ENCODE data around the gene CNFN.

The CNFN gene, protein sequence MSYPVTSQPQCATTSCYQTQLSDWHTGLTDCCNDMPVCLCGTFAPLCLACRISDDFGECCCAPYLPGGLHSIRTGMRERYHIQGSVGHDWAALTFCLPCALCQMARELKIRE
- total RNA-seq, result 0 to 0.09 (median 0) reads per million in 17 experiments

DNA sequence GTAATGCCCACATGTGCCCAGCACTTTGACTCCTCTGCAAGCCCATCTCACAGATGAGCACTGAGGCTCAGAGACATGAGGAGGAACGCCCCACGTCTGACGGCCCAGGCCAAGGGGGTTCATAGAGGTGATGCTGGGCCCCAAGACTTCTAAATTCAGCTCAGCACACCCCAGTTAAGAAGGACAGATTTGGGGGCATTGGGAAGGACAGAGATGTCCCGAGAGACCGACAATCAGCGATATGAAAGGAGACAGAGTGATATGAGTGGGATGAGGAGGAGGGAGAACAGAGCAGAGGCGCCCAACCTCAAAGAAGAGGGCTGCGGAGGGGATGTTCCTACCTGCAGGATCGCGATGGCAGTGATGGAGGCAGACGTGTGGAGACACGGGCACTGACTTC, at the start of gene CNFN:
TSS of gene CNFN (minus strand) at position 399 of the 400 bp plus-strand sequence. CDS start 1,260 bp downstream, outside the sequence.
- DNase-seq, result no peak

DNA sequence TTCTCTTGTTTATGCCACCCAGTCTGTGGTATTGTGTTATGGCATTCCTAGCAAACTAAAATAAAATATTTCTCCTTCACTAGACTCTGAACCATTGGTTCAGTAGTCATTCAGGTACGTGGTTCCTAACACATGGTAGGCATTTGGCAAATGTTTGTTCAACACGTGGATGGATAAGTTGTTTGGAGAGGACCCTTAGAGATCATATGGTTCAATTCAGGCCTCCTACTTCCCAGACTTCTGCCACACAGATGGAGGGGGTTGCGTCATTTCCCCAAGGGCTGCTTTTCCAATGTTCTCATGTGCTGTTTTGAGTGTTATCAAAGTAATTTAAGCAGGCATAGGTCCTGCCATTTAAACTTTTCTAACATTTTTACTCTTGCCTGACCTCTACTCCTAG, 45.9 kb upstream of the CNFN start:
- DNase-seq, result no peak

DNA sequence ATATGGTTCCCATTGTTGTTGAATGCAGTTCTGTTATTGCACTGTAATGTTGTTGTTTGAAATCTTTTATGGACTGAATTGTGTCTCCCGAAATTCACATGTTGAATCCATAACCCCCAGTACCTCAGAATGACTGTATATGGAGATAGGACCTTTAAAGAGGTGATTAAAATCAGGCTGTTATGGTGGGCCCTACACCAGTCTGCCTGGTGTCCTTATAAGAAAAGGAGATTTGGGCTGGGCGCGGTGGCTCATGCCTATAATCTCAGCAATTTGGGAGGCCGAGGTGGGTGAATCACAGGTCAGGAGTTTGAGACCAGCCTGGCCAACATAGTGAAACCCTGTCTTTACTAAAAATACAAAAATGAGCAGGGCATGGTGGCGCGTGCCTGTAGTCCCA, 45.2 kb upstream of the CNFN start:
- no peak for DNase-seq

DNA sequence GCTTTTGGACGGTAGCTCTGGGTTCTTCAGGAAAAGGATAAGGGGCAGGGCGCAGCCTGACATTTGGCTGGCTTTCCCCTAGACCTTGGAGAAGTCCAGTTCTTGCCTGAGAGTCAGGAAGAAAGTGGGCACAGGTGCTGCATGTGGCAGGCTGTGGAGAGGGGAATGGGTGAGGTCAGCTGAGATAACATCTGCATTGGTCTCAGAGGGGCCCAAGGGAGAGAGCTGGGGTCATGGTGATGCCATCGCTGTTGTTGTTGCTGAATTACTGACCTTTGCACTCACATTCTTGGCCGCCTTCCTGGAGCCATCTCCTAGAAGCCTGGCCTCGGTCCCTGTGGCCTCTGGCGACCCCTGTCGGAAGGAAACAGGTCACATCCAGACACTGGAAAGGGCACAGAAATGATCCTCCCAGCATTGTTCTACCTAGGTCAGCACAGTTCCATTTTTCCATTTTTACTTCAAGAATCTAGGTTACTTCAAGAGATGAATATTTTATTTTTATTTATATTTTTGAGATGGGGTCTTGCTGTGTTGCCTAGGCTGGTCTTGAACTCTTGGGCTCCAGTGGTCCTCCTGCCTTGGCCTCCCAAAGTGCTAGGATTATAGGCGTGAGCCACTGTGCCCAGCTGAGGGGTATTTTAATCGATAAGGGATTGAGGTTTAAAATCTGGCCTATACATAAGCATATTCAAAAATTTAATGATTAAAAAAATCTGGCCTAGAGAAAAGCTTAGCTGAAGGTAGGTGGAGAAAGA, 43.6 kb upstream of the CNFN start:
- DNase-seq, result peak; percentile 56 to 78 (median 68)

DNA sequence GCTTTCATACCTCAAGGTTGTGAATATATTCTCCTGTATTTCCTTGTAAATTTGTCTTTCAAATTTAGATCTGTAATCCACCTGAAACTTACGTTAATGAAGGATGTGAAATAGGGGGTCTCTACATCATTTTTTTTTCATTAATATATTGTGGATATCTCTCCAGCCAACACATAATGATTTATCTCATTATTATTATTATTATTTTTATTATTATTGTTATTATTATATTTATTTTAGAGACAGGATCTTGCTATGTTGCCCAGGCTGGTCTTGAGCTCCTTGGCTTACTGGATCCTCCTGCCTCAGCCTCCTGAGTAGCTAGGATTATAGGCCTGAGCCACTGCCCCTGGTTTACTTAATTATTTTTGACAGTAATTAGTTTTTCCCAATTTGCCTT, 41.4 kb upstream of the CNFN start:
- no peak for DNase-seq

DNA sequence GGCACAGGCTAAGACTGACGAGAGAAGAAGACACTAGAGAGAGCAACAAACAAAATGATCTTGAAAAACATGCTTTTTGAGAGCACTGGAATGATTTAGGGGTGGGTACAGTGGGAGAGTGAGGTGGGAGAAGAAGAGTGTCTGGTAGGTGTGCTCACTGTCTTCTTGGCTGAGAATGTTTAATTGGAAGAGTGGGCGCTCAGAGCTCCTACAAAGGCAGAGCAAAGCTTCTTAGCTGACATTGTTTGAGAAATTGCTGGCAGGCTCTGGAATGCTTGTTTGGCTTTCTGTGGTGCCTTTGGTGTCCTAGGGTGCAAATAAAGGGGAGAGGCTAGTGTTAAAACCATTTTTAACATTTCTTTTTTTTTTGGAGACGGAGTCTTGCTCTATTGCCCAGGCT, 38.6 kb upstream of the CNFN start:
- no peak for DNase-seq

DNA sequence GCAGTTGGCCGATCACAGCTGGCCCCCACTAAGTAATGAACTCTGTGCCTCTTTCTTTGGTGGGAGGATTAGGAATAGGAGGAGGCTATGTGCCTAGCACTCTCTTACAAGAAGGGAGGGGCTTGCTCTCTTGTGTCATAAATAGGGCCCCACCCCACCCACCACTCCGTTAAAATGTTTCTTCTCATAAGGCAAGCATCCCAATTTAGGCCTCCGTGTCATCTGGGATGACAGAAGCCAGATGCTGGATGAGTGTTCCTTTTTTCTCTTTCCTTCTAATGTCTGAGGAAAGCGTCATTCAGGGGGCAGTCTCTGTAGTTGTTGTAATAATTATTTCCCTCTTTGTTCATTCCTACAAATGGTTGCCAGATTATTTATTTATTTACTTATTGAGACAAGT, 37.2 kb upstream of the CNFN start, which contains the start of gene LIPE:
TSS of gene LIPE (minus strand) at position 76 of the 400 bp plus-strand sequence. CDS start 239 bp downstream, outside the sequence.
- DNase-seq, result peak in 1 of 4 experiments; percentile 19

DNA sequence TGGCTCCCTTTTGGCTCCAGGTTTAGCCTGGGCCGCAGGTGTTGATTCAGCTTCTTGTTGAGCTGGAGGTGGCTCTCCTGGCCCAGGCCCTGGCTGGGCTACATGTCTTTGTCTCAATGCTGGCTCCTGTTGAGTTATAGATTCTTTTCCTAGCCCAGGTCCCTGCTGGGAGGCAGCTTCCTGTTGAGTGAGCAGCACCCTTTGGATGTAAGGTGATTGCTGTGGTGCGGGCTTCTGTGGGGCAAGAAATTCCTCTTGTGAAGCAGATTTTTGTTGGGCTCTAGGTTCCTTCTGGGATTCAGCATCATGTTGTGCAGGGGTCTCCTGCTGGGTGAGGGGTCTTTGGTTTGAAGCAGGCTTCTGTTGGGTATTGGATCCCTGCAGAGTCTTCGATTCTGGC, 36.5 kb upstream of the CNFN start:
- no peak for DNase-seq

DNA sequence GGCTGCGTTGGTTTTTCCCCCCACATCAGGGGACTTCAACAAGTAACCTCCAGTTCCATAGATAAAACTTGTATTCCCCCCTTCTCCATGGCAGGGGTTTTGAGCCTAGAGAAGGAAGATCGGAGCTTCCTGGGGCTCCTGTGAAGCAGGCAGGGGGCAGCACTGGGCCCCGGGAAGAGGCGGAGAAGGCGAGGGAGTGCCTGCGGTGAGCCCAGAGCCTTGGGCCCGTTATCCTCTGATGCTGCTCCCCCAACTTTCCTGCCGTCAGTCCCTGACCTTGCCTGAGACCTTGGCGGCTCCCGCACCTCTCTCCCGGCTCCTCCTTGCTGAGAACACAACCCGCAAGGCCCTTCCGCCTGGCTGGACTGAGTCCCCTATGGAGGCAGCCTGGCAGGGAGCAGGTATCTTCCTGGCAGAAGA, 34.6 kb upstream of the CNFN start:
- DNase-seq, result no peak

DNA sequence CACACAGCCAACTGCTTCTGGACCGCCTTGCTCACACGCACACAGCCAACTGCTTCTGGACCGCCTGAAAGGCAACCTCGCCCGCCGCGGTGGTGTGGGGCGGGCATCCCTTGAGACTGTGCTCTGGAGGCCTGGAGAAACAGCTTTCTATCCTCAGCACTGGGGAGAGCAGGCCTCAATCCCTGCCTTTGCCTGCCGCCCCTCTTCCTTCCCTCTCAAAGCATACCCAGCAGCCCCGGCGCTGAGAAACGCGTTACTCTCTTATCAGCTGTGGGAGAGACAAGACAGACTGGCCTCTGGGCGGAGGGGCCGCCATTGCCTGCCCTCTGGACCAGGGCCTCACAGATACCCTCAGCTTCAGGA, 34.2 kb upstream of the CNFN start:
- DNase-seq, result no peak

DNA sequence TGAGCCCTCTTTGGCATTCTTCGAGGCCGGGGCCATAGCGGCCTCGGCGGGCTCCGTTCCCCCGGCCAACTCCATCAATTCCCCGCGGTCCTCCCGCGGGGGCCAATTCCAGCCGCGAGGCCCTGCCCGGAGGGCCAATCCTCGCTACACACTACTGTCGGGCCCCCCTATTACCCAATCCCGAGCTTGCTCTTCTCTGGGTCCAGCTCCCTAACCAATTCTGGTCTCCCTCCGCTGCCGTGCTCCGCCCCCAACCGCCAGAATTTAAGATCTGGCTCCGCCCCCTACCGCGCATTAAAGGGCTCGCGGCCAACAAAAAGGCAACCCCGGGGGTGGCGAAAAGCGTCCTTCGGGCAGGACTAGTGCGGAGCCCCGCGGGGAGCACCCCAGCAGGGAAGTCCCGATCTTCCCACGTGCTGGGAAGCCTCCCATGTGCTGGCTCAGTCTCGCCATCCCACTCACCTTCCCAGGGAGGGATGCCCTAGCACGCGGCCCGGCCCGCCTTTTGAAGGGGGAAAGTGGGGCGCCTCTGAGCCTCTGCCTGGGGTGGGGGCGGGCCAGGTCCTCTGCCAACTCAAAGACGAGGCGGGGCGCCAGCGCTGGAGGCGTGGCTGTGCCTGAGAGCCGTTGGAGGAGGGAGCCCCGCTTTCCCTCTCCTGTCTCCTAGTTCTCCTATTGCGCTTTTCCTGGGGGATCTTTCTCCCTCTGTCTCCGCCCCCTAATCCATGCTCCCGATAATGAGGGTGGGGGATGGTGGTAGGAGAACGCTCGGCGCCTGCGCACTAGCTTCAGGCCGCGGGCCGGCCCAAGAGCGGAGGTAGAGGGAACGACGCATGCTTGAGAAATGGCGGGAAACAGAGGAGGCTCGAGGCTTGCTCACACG, 33.6 kb upstream of the CNFN start:
- peak; percentile 69 to 84 (median 80) for DNase-seq

DNA sequence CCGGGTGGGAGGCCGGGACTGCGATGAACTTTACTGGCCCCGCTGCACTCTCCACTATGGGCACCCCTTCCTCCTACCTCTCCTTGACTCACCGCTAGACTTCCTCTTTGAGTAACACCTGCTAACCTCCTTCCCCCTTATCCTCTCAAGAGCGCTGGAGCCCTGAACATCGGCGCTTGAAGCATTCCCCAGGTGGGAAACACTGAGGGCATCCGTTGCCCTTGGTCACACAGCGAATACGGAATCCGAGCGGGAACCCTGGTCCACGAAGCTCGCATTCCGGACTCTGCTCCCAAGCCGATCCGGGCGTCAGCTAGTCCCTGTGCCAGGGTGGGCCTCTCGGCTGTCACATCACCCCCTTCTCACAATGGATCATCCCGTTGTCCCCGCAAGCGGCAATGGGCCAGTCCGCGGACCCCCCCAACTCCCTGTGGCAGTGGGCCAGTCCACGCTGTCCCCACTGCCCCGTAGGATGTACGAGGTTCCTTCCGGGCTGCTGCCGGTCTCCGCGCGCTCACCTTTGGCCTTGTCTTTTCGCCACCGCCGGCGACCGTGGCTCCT, 32.9 kb upstream of the CNFN start:
- peak in 1 of 4 experiments; percentile 9 for DNase-seq

DNA sequence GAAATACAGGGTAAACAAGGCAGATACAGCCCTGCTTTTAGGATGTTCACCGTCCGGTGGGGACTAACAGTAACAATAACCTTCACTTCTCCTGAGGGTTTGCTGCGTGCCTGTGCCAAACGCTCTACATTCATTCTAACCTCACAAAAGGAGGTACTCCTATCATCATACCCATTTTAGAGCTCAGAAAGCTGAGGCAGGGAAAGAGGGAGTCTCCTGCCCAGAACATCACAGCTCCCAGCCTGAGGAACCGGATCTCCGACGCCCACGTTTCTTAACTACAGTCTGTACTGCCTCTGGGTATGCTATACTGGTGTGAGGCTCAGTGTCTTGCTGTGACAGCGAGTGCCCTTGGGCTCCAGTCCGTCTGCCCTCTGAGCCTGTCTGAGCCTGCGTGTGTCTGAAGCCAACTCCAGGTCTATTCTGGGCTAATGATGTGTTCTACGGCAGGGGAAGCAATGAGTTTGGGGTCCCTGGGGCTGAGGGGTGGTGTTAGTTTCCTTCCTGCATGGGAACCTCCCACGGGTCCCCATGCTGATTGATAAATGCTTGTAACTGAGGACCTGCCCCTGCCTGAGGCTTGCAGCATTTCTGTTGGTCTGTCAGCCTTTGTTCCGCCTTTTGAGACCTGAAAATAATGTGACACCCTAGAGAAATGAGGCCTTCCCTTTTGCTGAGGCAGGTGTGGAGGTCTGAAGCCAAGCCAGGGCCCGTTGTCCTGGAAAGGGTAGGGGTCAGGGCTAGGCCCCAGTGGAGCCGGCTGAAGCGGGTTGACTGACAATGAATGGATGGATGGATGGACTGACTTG, 32.2 kb upstream of the CNFN start:
- no peak for DNase-seq

DNA sequence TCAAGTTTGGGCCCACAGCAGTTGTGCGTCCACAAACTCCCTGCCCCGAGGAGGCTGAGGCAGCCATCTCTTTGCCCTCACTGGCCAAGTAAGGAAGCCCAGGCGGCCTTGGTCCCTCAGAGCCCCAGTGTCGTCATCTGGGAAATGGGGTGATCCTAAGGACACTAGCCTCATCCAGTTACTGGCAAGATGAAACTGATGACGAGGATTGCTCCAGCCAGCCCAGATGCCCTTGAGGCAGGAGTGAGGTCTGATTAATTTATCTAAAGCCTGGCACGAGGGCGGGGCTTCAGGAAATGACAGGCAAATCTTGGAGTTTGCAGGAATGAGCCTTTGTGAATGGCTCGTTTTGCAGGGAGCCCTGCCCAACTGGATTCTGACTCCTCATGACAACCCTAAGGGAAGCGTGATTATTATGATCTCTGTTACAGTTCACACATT, 31.5 kb upstream of the CNFN start:
- DNase-seq, result no peak

DNA sequence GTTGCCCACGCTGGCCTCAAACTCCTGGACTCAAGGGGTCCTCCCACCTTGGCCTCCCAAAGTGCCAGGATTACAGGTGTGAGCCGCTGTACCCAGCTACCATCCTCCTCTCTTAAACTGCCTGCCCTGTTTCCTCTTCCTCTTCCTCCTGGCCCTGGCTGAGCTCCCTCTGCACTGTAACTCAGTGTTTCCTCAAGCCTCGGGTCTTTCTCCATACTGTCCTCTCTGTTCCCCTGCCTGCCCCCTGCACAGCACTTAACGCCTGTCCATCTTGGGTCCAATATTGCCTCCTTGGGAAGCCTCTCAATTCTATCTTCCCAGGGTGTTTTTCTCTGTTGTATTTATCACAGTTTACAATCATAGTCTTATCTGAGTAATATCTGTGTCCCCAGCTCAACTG, 31.0 kb upstream of the CNFN start:
- no peak for DNase-seq

DNA sequence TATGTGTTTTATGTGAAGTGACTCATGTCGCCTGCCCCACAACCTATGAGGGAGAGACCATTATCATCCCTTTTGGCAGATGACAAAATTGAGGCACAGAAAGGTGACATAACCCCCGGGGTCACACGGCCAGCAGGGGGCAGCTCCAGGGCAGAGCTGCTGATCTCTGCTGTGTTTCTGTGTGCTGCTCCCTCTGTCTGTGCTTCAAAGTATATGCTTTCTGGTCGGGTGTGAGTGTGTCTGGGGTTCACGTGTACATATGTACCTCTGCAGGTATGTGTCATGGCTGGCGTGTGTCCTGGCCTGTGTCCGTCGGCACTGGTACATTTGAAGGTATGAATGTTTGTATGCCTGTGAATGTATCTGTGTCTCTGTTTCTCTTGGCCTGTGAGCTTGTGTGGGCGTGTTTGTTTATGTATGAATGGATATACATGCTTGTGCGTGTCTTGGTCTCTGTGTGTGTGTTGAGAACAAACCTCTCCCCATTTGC, 30.0 kb upstream of the CNFN start:
- peak; percentile 52 to 80 (median 66) for DNase-seq

DNA sequence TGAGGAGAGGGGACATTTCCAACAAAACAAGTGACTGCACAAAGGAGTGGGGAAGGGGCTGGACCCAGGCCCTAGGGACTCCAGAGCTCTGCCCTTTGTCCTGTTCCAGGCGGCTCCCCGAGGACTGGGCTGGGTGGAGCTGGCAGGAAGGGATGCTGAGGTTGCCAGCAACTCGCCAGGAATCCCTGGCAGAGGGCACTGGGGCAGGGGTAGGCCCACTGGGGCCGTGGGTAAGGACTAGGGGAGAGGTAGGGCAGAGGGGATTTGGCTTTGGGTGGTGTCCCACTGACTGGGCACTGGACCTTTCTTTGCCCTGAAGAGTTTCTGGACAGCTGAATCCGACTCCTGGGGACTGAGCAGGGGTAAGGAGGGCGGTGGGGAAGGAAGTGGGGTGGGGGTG, 29.2 kb upstream of the CNFN start:
- no peak for DNase-seq

DNA sequence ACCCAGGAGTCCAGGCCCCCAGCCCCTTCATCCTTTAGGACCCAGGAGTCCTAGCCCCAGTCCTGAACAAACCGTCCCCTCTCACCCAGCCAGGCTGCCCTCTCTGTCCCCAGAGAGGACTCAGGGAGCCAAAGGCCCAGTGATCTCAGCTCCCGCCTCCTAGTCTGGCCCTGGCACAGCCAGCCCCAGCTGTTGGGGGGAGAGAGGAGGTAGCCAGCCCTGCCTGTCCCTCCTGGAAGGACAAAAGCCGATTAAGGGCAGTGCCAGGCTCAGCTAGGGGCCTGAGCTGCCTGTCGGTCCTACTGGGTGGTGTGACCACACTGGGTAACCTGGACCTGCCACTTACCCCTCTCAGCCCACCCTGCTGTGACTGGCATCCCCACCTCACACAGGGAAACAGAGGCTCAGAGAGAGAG, 22.6 kb upstream of the CNFN start:
- DNase-seq, result no peak

DNA sequence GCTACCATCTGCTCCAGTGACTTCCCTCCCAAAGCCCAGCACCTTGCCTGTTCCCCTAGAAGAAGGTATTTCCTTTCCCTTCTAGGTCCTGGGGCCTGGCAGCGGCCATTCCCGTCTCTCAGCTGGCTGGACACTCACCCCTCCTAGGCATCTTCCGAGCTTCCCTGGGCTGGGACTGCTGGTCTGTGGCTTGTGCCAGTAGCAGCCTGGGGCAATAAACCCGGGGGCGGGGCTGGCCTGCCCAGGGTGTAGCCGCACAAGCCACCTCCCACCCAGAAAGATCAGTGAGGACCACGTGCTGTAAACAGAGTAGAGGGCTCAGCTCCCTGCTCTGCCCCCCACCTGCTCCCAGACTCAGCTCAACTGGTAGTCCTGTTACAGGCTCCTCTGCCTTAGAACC, 22.1 kb upstream of the CNFN start:
- no peak for DNase-seq

DNA sequence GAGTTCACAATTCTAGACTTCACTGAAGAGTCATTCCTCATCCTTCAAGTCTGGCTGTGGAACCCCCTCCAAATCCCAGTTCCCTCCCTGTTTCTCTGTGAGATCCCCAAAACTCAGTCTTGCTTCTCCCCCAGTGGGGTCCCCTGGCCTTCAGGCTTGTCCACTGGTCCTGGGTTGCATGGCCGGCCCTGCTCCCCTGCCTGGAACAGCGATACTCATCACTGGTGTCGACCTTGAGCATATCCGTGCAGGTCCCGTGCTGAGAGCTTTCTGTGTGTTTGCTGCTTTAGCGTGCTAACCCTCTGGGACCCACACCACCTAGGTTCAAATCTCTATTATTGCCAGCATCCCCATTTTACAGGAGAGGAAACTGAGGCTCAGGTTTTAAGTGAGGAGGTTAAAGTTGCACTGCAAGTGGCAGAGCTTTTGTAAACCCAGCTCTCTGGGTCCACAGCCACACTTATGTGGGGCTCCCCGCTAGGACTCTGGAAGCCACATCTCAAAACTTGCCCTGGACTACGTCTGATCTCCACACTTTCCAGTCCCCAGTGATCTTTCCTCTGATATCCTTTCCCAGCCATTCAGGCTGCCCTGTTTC, 21.6 kb upstream of the CNFN start:
- DNase-seq, result no peak

DNA sequence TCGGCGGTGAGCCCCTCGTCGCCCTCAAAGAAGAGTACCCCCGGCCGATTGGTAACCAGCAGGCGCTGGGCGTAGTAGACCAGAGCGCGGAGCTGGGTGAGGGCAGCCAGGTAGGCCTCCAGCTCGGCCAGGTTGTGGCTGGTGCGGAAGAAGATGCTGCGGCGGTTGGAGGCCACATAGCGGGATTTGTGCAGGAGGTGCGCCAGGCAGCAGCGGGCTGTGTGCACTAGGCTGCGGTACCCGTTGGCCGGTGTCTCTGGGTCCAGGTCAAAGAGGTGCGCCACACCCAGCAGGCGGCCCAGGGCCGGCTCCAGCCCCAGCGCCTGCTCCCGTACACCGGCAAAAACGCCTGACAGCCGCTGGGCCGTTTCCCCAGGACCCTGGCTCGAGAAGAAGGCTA, 20.3 kb upstream of the CNFN start:
- no peak for DNase-seq

DNA sequence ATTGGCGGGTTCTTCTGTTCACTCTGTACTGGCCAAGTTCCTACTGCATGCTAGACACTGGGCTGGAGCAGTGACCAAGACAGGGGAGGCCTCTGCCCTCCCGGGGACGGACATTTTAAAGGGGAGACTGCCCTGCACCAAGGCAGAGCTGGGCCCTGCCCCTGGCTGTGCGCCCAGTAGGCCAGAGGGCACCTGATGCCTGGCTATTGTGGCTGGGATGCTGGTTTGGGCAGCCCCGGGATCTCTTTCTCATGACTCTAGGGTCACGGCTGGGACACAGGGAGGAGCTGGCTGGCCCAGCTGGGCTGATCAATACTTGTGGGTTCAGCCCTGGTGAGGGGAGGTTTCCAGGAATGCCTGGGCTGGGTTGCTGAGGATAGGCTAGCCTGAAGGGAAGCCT, 19.4 kb upstream of the CNFN start:
- no peak for DNase-seq

All from suppressor macrophage (primary cell).